Measurements from ENCODE around the gene PDZK1.

DNA sequence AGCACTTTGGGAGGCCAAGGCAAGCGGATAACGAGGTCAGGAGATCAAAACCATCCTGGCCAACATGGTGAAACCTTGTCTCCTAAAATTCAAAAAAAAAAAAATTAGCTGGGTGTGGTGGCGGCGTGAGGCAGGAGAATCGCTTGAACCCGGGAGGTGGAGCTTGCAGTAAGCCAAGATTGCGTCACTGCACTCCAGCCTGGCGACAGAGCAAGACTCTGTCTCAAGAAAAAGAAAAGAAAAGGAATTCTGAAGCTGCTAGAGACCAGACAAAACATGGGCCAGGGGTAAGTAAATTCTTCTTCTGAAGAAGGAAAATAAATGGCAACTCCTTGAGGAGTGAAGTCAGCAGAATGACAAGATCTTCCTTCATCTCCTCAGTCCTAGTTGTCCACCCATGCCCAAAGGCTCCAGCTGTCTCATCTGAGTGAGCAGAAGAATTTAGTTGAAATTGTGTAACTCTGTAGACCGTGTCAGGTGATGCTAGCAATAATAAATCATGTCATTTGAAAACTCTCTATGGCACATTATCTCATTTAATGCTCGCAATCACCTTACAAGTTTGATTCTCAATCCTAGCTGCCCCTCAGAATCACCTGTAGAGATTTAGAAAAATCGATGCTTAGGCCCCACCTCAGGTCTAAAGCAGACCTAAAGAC, 14.3 kb downstream of the PDZK1 start:
- TF ChIP-seq CTCF (IDR thresholded peaks at IDR 0.05) = no peak
- TF ChIP-seq POLR2A (IDR thresholded peaks at IDR 0.05) = no peak

All from testis (tissue), 2 donors.